OCI-LY3 (cell line): ENCODE results near the gene SLC9C1.

Source experiments
- H2AFZ ChIP-seq: fragments of 200-600, 300-600 bp; shearing (Covaris generic); 2 replicates; pipeline ENCODE4 v1.6.0; 2014; ENCODE audit warnings: antibody characterized with exemption, low read depth, low read length
- H3K27ac ChIP-seq: fragments of 200-600, 300-600 bp; sonication (generic); 2 replicates; pipeline ENCODE4 v1.5.1; 2014; ENCODE audit warnings: mild to moderate bottlenecking, low read length, moderate library complexity, mixed read lengths
- H3K27me3 ChIP-seq: fragments of 200-600, 300-600 bp; sonication (generic); 2 replicates; pipeline ENCODE4 v1.6.1; 2014; ENCODE audit warnings: low read depth, low read length, mixed read lengths
- H3K36me3 ChIP-seq: fragments of 200-600, 300-600 bp; sonication (generic); replicated peaks from 2 replicates; pipeline ENCODE3; 2014; ENCODE audit warnings: low read depth, low read length, mixed read lengths
- H3K4me1 ChIP-seq: fragments of 300-600, 200-600 bp; sonication (generic); 2 replicates; pipeline ENCODE4 v1.6.1; 2014; ENCODE audit warnings: low read length, mixed read lengths
- H3K4me2 ChIP-seq: fragments of 200-600, 300-600 bp; sonication (generic); 2 replicates; pipeline ENCODE4 v1.6.1; 2014; ENCODE audit warnings: low read length, mixed read lengths
- H3K4me3 ChIP-seq: fragments of 300-600, 200-600 bp; sonication (generic); 2 replicates; pipeline ENCODE4 v1.5.1; 2014; ENCODE audit warnings: antibody characterized with exemption, mild to moderate bottlenecking, low read length, moderate library complexity
- H3K79me2 ChIP-seq: fragments of 300-600, 200-600 bp; shearing (Covaris generic); 2 replicates; pipeline ENCODE4 v1.6.1; 2014; ENCODE audit warnings: mild to moderate bottlenecking, low read length, mixed read lengths
- H3K9ac ChIP-seq: fragments of 300-600, 200-600 bp; shearing (Covaris generic); 2 replicates; pipeline ENCODE4 v1.6.0; 2014; ENCODE audit warnings: mild to moderate bottlenecking, low read length, moderate library complexity
- H3K9me3 ChIP-seq: fragments of 200-600, 300-600 bp; shearing (Covaris generic); 2 replicates; pipeline ENCODE4 v1.6.1; 2014; ENCODE audit warnings: low read length, mixed read lengths; ENCODE audit not compliant: insufficient read depth
- H4K20me1 ChIP-seq: fragments of 200-600, 300-600 bp; sonication (generic); 2 replicates; pipeline ENCODE4 v1.6.1; 2016; ENCODE audit warnings: low read length, mixed read lengths; ENCODE audit not compliant: insufficient read depth
- EZH2phosphoT487 ChIP-seq: fragments of 200-600 bp; shearing (Covaris generic); IDR thresholded peaks from 2 replicates; pipeline ENCODE4 v1.6.1; 2018; ENCODE audit warnings: antibody characterized with exemption, mixed run types, low read depth
- TF ChIP-seq, protein P1 (sequence below): fragments of 200-600, 300-600 bp; sonication (generic); IDR thresholded peaks from 2 replicates; pipeline ENCODE4 v1.5.1; 2014; ENCODE audit warnings: antibody characterized with exemption, low read length, low read depth

The SLC9C1 gene

DNA sequence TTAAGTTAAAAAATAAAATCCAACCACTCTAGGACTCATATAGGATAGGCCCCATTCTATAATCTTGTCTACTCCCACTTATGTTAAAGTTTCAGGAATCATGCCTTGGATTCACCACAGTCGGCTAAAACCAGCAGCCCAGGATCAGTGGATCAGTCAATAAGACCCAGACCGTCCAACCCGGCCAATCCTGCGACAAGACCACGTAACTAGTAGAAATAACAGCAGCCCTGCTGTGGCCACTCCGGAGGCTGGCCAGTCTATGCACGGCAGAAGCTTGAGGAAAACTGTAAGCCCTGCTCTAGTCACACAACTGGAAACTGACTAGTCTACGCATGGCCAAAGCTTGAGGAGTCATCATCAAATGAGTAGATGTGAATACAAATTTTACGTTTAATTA is 12.8 kb upstream of the SLC9C1 start:
- no peak overlapping the region for H3K9ac ChIP-seq
- no peak for TF ChIP-seq EZH2phosphoT487
- TF ChIP-seq, protein P1, sequence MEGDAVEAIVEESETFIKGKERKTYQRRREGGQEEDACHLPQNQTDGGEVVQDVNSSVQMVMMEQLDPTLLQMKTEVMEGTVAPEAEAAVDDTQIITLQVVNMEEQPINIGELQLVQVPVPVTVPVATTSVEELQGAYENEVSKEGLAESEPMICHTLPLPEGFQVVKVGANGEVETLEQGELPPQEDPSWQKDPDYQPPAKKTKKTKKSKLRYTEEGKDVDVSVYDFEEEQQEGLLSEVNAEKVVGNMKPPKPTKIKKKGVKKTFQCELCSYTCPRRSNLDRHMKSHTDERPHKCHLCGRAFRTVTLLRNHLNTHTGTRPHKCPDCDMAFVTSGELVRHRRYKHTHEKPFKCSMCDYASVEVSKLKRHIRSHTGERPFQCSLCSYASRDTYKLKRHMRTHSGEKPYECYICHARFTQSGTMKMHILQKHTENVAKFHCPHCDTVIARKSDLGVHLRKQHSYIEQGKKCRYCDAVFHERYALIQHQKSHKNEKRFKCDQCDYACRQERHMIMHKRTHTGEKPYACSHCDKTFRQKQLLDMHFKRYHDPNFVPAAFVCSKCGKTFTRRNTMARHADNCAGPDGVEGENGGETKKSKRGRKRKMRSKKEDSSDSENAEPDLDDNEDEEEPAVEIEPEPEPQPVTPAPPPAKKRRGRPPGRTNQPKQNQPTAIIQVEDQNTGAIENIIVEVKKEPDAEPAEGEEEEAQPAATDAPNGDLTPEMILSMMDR = no peak
- peaks cover 14% of the 10 kb centered on the region for H3K4me1 ChIP-seq
- H3K79me2 ChIP-seq = no peaks in the 10 kb centered on the region
- H3K9me3 ChIP-seq = no peaks in the 10 kb centered on the region
- no peak overlapping the region for H3K4me3 ChIP-seq
- H3K4me2 ChIP-seq = no peak overlapping the region
- H4K20me1 ChIP-seq = no peaks in the 10 kb centered on the region
- H2AFZ ChIP-seq = no peak overlapping the region
- H3K36me3 ChIP-seq = no peaks in the 10 kb centered on the region
- no peak overlapping the region for H3K27ac ChIP-seq
- no peaks in the 10 kb centered on the region for H3K27me3 ChIP-seq

DNA sequence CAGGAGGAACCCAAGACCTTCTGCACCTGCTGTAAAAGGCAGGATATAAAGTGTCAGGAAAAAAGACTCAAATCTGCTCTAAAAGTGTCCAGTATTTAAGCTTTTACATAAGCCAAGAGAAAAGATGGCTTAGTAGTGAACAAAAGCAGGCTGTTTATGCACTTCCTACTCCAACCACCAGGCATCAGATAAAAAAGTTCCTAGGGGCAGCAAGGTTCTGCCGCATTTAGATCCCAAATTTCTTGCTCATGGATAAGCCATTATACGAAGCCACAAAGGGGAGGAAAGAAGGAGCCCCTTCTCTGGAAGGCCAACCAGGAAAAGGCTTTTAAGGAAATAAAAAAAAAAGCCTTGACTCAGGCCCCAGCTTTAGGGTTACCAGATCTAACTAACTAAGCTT is 10.6 kb upstream of the SLC9C1 start:
- H4K20me1 ChIP-seq = no peaks in the 10 kb centered on the region
- no peaks in the 10 kb centered on the region for H3K9me3 ChIP-seq
- no peaks in the 10 kb centered on the region for H3K36me3 ChIP-seq
- no peaks in the 10 kb centered on the region for H3K79me2 ChIP-seq
- peak overlapping the region; percentile 99 for H2AFZ ChIP-seq
- H3K4me3 ChIP-seq = no peak overlapping the region
- no peak overlapping the region for H3K27ac ChIP-seq
- H3K9ac ChIP-seq = no peak overlapping the region
- H3K4me1 ChIP-seq = peaks cover 14% of the 10 kb centered on the region
- TF ChIP-seq EZH2phosphoT487 = no peak
- TF ChIP-seq, protein P1 = no peak
- no peaks in the 10 kb centered on the region for H3K27me3 ChIP-seq
- peak overlapping the region; percentile 73; the same call in 1 of the 2 replicates for H3K4me2 ChIP-seq

DNA sequence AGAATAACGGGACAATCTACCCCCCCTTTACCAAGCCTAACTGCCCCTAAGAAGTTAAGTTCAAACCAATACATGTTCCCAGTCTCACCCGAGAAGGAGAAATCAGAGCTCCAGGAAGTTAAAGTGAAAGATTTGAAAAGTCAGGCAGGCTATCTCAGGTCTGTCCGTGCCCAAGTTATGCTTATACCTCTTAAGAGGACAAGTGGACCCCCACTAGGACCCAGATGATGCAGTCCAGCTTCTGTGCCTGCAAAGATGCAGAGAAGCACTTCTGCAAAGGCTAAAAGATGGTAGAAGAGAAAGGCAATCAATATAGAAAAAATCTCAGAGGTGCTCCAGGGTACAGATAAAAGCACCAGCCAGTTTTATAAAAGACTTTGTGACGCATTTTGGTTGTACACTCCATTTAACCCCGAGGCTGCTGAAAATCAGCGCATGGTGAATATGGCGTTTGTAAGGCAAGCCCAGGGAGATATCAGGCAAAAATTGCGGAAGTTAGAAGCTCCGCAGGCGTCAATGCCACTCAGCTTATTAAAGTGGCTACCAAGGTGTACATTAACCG is 9.8 kb upstream of the SLC9C1 start:
- peaks cover 14% of the 10 kb centered on the region for H3K4me1 ChIP-seq
- no peaks in the 10 kb centered on the region for H3K9me3 ChIP-seq
- no peaks in the 10 kb centered on the region for H3K36me3 ChIP-seq
- peak overlapping the region; percentile 73 for H3K4me2 ChIP-seq
- peak overlapping the region; percentile 50 for H3K9ac ChIP-seq
- H3K27ac ChIP-seq = no peak overlapping the region
- TF ChIP-seq EZH2phosphoT487 = no peak
- TF ChIP-seq, protein P1 = no peak
- peak overlapping the region; percentile 99 for H2AFZ ChIP-seq
- peak overlapping the region; percentile 73 for H3K4me3 ChIP-seq
- no peaks in the 10 kb centered on the region for H3K27me3 ChIP-seq
- no peaks in the 10 kb centered on the region for H3K79me2 ChIP-seq
- H4K20me1 ChIP-seq = no peaks in the 10 kb centered on the region

DNA sequence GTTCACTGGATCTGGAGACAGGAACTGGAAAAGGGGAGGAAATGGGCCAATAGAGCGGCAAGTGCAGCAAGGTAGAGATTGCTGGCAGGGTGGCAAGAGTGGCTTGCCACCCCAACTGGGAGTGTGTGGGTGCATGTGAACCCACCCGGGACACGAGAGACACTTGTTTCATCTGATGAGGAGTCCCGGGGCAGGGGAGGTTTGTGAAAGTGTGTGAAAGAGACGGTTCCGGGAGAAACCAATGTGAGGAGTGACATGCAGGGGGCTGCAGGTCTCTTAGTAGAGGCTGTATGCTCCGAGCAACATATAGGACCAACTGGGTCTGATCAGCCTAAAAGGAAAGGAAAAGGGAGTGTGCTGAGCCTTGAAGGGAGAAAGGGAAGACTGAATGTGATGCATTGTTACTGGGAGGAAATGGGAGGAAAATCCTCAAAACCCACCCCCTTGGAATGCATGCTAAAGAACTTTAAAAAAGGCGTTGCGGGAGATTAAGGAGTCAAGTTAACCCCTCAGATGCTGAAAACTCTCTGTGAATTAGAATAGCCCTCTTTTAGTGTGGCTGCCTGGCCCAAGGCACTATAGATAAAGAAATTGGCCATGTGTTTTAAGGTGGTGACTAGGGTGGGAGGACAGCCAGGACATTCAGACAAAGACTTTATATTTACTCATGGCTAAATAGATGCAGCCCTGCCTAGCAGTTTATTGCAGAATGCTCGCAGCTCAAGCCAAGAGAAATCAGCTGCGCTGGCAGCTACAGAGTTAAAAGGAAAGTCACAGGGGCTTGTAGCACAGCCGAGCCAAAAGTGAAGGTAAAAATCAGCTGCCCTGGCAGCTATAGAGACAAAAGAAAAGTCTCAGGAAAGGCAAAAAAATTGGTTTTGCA is 9.1 kb upstream of the SLC9C1 start:
- no peaks in the 10 kb centered on the region for H4K20me1 ChIP-seq
- H3K36me3 ChIP-seq = no peaks in the 10 kb centered on the region
- no peaks in the 10 kb centered on the region for H3K79me2 ChIP-seq
- H3K9me3 ChIP-seq = no peaks in the 10 kb centered on the region
- peak overlapping the region; percentile 99 for H2AFZ ChIP-seq
- peak overlapping the region; percentile 73 for H3K4me2 ChIP-seq
- TF ChIP-seq EZH2phosphoT487 = no peak
- TF ChIP-seq, protein P1 = no peak
- H3K4me3 ChIP-seq = peak overlapping the region; percentile 73
- no peaks in the 10 kb centered on the region for H3K27me3 ChIP-seq
- H3K4me1 ChIP-seq = peaks cover 16% of the 10 kb centered on the region
- peak overlapping the region; percentile 50 for H3K9ac ChIP-seq
- no peak overlapping the region for H3K27ac ChIP-seq
